Astrocyte (in vitro differentiated cells and primary cell): ENCODE data around the gene FGF2. TPM values are rescaled to one million over a fixed set of nuclear protein-coding genes. Genes with fewer than 3 reads are reported as not detected.

Experiments used
- DNase-seq: peaks from one replicate; pipeline ENCODE4 v3.0.0-alpha.2; 2010; ENCODE audit warnings: low read depth
- FAIRE-seq: peaks from 2 replicates; lab custom pipeline; 2011; peaks lifted over from hg19 to GRCh38; lab: Jason Lieb, UNC
- H2AFZ ChIP-seq: 2 replicates; pipeline ENCODE4 v1.6.0; 2012; ENCODE audit warnings: low read depth, low read length, inconsistent platforms
- H3K27ac ChIP-seq: 2 replicates; pipeline ENCODE4 v1.5.1; 2011; ENCODE audit warnings: low read depth, low read length, inconsistent platforms
- H3K27me3 ChIP-seq: 2 replicates; pipeline ENCODE4 v1.6.0; 2011; ENCODE audit warnings: low read length, inconsistent platforms; ENCODE audit not compliant: insufficient read depth
- H3K36me3 ChIP-seq: 2 replicates; pipeline ENCODE4 v1.5.1; 2011; ENCODE audit warnings: low read length, inconsistent platforms; ENCODE audit not compliant: insufficient read depth
- H3K4me1 ChIP-seq: 2 replicates; pipeline ENCODE4 v1.5.1; 2011; ENCODE audit warnings: low read length, inconsistent platforms; ENCODE audit not compliant: insufficient read depth
- H3K4me2 ChIP-seq: 2 replicates; pipeline ENCODE4 v1.6.0; 2012; ENCODE audit warnings: low read length, inconsistent platforms
- H3K4me3 ChIP-seq: 2 replicates; pipeline ENCODE4 v1.5.1; 2011; ENCODE audit warnings: low read depth, mild to moderate bottlenecking, low read length, inconsistent platforms; ENCODE audit not compliant: insufficient read depth
- H3K79me2 ChIP-seq: 2 replicates; pipeline ENCODE4 v1.6.0; 2012; ENCODE audit warnings: mild to moderate bottlenecking, low read length, inconsistent platforms; ENCODE audit not compliant: insufficient read depth
- H3K9ac ChIP-seq: 2 replicates; pipeline ENCODE4 v1.6.0; 2012; ENCODE audit warnings: mild to moderate bottlenecking, low read length, inconsistent platforms
- H3K9me3 ChIP-seq: 2 replicates; pipeline ENCODE4 v1.5.1; 2012; ENCODE audit warnings: low read depth, mild to moderate bottlenecking, low read length, inconsistent platforms; ENCODE audit not compliant: insufficient read depth
- H4K20me1 ChIP-seq: 2 replicates; pipeline ENCODE4 v1.6.0; 2012; ENCODE audit warnings: low read length, inconsistent platforms; ENCODE audit not compliant: insufficient read depth
- H3K27ac Mint-ChIP-seq: one replicate; pipeline ENCODE4 v1.8.0; 2021; ENCODE audit warnings: mild to moderate bottlenecking, mixed read lengths; ENCODE audit not compliant: unreplicated experiment
- H3K27me3 Mint-ChIP-seq: one replicate; pipeline ENCODE4 v1.8.0; 2021; ENCODE audit warnings: low read depth, mixed read lengths; ENCODE audit not compliant: unreplicated experiment
- H3K36me3 Mint-ChIP-seq: one replicate; pipeline ENCODE4 v1.8.0; 2021; ENCODE audit warnings: low read depth, mixed read lengths; ENCODE audit not compliant: unreplicated experiment
- H3K4me1 Mint-ChIP-seq: one replicate; pipeline ENCODE4 v1.8.0; 2021; ENCODE audit warnings: low read depth, mixed read lengths; ENCODE audit not compliant: unreplicated experiment
- H3K4me3 Mint-ChIP-seq: one replicate; pipeline ENCODE4 v1.8.0; 2021; ENCODE audit warnings: mild to moderate bottlenecking, moderate library complexity, mixed read lengths; ENCODE audit not compliant: unreplicated experiment
- H3K9me3 Mint-ChIP-seq: one replicate; pipeline ENCODE4 v1.8.0; 2021; ENCODE audit warnings: mild to moderate bottlenecking, mixed read lengths; ENCODE audit not compliant: unreplicated experiment
- EZH2 ChIP-seq: IDR thresholded peaks from 2 replicates; pipeline ENCODE4 v1.6.1; 2012; ENCODE audit warnings: mild to moderate bottlenecking, low read length, inconsistent platforms; ENCODE audit not compliant: insufficient read depth
- total RNA-seq: library from RNA; stranded (reverse); gene quantifications from 2 replicates; pipeline ENCODE4 v1.2.1, GENCODE V29; 2021
- TF ChIP-seq, protein P1 (sequence below): IDR thresholded peaks from 2 replicates; pipeline ENCODE4 v1.5.1; 2011; ENCODE audit warnings: low read depth, mild to moderate bottlenecking, inconsistent platforms, low read length, moderate library complexity; ENCODE audit not compliant: insufficient read depth

FGF2 gene
- total RNA-seq, 1 donor from 2014 or later = 38.4 TPM

DNA sequence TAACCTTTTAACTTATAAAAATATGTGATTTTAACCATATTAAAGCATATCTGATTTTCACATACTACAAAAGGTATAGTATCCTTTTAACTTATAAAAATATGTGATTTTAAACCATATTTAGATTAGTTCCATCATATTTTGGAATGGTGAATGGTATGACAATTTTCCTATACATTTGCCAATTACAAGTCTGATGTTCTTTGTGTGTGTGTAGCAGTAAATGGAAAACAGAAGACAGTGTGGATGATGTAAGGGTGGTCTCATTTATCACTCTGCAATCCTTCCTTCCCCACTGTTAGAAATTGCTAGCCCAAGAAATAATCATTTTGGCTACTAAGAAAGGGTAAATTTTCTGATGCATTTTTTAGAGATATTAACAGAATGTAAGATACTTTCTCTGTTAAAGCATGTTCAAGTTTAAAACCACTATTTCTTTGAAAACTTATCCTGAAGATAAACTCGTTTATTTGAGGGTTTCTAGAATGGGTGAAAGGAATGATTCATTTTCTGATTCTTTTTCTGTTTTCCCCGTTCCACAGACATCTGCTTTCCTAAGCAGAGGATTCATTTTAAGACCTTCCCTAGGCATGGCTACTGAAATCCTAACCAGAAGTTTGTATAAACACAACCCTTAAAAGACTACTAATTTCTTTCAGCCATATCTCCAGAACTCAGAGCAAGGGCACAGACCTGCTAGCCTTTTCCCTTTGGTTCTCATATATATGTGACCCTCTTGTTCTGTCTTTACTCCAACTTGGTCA lies 74.8 kb downstream of the FGF2 start:
- Mint-ChIP-seq H3K36me3 (no peaks in the 10 kb centered on the region), H3K4me3 (no peak overlapping the region), H3K9me3 (no peaks in the 10 kb centered on the region), H3K4me1 (peaks cover 25% of the 10 kb centered on the region), H3K27me3 (no peaks in the 10 kb centered on the region), H3K27ac (no peak overlapping the region)
- TF ChIP-seq, protein P1, sequence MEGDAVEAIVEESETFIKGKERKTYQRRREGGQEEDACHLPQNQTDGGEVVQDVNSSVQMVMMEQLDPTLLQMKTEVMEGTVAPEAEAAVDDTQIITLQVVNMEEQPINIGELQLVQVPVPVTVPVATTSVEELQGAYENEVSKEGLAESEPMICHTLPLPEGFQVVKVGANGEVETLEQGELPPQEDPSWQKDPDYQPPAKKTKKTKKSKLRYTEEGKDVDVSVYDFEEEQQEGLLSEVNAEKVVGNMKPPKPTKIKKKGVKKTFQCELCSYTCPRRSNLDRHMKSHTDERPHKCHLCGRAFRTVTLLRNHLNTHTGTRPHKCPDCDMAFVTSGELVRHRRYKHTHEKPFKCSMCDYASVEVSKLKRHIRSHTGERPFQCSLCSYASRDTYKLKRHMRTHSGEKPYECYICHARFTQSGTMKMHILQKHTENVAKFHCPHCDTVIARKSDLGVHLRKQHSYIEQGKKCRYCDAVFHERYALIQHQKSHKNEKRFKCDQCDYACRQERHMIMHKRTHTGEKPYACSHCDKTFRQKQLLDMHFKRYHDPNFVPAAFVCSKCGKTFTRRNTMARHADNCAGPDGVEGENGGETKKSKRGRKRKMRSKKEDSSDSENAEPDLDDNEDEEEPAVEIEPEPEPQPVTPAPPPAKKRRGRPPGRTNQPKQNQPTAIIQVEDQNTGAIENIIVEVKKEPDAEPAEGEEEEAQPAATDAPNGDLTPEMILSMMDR = no peak
- TF ChIP-seq EZH2 = no peak
- H3K4me2 ChIP-seq = no peak overlapping the region
- no peak overlapping the region for H3K27ac ChIP-seq
- H3K4me1 ChIP-seq = peaks cover 23% of the 10 kb centered on the region
- H4K20me1 ChIP-seq = no peaks in the 10 kb centered on the region
- no peaks in the 10 kb centered on the region for H3K9me3 ChIP-seq
- no peak for DNase-seq
- no peak overlapping the region for H3K9ac ChIP-seq
- H3K27me3 ChIP-seq = no peaks in the 10 kb centered on the region
- H3K79me2 ChIP-seq = no peaks in the 10 kb centered on the region
- H3K4me3 ChIP-seq = no peak overlapping the region
- FAIRE-seq = no peak
- H2AFZ ChIP-seq = no peak overlapping the region
- peaks cover 2% of the 10 kb centered on the region for H3K36me3 ChIP-seq

DNA sequence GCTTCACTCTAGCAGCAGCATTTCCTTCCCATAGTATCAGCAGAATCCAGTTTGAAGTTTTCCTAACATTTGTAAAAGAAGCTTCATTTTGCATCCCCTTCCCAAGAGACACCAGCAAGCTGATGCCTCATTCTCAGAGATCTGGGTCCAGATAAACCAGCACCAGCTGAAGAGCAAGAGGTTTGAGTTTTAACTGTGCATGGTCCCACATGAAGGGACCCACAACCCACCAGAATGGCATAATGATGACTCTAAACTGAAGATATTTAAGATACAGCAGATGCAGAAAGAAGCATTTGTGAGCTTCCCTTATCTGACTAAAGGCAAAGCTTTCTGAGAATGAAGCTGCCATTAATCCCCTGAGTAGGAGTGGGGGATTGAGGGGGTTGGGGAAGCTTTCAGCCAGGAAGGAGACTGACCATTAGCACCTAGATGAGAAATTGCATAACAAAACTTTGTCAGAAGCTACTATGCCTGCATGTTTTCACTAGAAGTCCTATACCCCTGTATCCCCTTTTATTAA lies 77.2 kb downstream of the FGF2 start:
- Mint-ChIP-seq H3K27me3 (no peaks in the 10 kb centered on the region), H3K9me3 (no peaks in the 10 kb centered on the region), H3K4me1 (peaks cover 16% of the 10 kb centered on the region), H3K36me3 (no peaks in the 10 kb centered on the region), H3K27ac (no peak overlapping the region), H3K4me3 (no peak overlapping the region)
- H3K4me1 ChIP-seq = peaks cover 8% of the 10 kb centered on the region
- H4K20me1 ChIP-seq = no peaks in the 10 kb centered on the region
- no peak overlapping the region for H3K4me3 ChIP-seq
- H2AFZ ChIP-seq = no peak overlapping the region
- TF ChIP-seq EZH2 = no peak
- TF ChIP-seq, protein P1 = no peak
- no peak overlapping the region for H3K4me2 ChIP-seq
- no peaks in the 10 kb centered on the region for H3K79me2 ChIP-seq
- no peaks in the 10 kb centered on the region for H3K27me3 ChIP-seq
- no peaks in the 10 kb centered on the region for H3K36me3 ChIP-seq
- FAIRE-seq = no peak
- H3K9me3 ChIP-seq = no peaks in the 10 kb centered on the region
- no peak overlapping the region for H3K9ac ChIP-seq
- no peak overlapping the region for H3K27ac ChIP-seq
- no peak for DNase-seq

DNA sequence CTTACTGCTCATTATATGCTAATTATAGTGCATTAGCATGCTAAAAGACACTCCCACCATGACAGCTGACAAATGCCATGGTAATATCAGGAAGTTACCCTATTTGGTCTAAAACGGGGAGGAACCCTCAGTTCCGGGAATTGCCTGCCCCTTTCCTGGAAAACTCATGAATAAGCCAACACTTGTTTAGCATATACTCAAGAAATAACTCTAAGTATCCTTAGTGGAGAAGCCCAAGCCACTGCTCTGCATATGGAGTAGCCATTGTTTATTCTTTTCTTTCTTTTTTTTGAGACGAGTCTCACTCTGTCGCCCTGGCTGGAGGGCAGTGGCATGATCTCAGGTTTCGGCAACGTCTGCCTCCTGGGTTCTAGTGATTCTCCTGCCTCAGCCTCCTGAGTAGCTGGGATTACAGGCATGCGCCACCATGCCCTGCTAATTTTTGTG lies 80.3 kb downstream of the FGF2 start:
- Mint-ChIP-seq H3K4me1 (peaks cover 12% of the 10 kb centered on the region), H3K36me3 (no peaks in the 10 kb centered on the region), H3K27ac (no peak overlapping the region), H3K9me3 (no peaks in the 10 kb centered on the region), H3K4me3 (no peak overlapping the region), H3K27me3 (no peaks in the 10 kb centered on the region)
- no peak overlapping the region for H3K27ac ChIP-seq
- TF ChIP-seq EZH2 = no peak
- TF ChIP-seq, protein P1 = no peak
- H3K9ac ChIP-seq = no peak overlapping the region
- no peak for DNase-seq
- H3K9me3 ChIP-seq = no peaks in the 10 kb centered on the region
- H3K4me1 ChIP-seq = no peaks in the 10 kb centered on the region
- H3K36me3 ChIP-seq = no peaks in the 10 kb centered on the region
- H3K79me2 ChIP-seq = no peaks in the 10 kb centered on the region
- H3K27me3 ChIP-seq = no peaks in the 10 kb centered on the region
- no peaks in the 10 kb centered on the region for H4K20me1 ChIP-seq
- H3K4me3 ChIP-seq = no peak overlapping the region
- H2AFZ ChIP-seq = no peak overlapping the region
- FAIRE-seq = no peak
- H3K4me2 ChIP-seq = no peak overlapping the region
